GDM1 (cell line): ENCODE results near the gene USP36.

Source experiments
- DNase-seq: peaks from one replicate; lab custom pipeline; 2025; lab: John Stamatoyannopoulos, UW

Gene USP36

GRCh38 chr17:78838574-78839005, 2.0 kb downstream of the USP36 start:
- DNase-seq = no peak

DNA sequence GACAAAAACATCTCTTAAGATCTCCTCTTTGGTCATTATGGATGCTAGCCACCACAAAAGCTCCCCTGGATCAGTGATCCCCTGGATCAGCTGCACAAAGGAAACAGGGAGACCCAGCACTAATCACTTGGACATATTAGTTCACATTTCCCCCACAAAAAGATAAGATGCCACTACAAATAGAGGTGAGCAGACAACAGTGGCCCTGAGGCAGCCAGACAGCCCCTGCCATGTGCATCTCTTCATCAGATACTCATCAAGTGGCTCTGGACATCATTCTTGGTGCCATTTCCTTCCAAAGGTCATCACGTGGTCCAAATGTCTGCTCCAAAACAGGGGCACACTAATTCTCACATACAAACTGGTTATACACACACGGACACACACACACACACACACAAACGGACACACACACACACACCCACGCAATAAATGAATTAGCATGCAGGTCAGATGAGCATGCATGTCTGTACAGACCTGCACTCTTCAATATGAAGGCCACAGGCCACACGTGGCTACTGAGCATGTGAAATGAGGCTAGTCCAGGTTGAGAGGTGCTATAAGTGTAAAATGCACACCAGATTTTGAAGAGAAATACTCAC, 4.1 kb downstream of the USP36 start:
- DNase-seq = no peak

DNA sequence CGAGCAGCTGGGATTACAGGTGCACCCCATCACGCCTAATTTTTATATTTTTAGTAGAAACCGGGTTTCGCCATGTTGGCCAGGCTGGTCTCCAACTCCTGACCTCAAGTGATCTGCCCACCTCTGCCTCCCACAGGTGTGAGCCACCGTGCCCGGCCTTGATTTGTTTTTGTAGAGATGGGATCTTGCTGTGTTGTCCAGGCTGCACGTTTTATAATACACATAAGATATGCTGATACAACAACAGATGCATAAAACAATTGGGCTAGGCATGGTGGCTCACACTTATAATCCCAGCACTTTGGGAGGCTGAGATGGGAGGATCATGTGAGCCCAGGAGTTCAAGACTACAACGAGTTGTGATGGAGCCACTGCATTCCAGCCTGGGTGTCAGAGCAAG, 6.0 kb downstream of the USP36 start:
- DNase-seq = no peak

- no peak for DNase-seq
Measured at GRCh38 chr17:78832541-78832810, 8.1 kb downstream of the USP36 start.

DNA sequence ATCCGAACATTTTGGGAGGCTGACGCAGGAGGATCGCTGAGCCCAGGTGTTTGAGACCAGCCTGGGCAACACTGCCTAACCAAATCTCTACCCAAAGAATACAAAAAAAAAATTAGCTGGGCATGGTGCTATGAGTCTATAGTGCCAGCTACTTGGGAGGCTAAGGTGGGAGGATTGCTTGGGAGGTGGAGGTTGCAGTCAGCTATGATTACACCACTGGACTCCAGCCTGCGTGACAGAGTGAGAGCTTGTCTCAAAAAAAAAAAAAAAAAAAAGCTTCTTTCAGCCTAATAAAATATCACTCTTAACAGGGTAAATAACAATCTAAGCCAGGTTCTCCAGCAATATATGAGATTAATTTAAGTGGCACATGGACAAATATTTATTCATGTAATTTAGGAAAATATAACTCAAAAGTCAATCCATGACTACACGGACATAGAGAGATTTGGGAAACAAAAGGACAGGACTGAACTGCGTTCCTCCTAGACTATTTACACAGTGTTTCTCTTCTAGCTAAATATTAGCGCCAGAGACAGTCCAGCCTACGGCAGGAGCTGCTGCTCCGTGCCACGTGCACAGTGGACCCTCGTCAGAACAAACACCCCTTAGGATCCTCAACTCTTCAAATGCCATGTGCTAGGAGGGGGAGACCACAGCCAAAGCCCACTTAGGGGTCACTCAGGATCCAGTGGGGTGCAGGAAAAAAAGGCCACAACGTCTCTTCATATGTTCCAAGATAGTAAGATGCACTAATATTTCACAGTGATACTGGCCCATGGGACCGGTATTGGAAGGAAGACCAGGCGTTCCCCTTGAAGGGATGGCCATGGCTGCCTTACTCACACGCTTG, 8.7 kb downstream of the USP36 start:
- no peak for DNase-seq

- no peak for DNase-seq
Measured at GRCh38 chr17:78829477-78829876, 11.1 kb downstream of the USP36 start.

DNA sequence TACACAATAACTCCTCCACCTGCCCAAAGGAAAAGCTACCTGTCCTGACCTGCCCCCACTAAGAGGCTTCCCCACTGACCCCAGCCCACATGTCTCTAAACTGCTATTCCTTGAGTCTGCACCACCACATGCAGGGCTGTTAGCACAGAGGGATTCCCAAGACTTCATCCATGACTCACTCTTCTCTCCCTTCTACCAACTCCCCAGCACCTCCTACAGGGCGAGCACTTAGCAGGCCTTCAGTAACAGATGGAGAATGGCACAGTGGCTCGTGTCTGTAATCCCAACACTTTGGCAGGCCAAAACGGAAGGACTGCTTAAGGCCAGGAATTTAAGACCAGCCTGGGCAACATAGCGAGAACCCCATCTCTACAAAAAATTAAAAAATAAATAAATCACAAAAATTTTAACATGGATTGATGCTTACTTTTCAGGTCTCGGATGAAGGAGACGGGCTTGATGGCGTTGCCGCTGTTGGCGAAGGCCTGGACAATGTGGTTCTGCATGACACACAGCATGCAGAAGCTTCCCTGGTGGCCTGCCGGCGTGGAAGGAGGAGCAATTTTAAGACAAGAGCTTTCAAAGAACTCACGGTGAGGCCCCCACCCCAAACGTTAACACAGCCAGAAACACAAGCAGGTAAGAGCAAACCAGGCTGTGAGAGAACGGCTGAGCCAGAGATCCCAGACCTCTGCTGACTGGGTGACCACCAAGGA, 12.0 kb downstream of the USP36 start:
- DNase-seq = peak; percentile 49

DNA sequence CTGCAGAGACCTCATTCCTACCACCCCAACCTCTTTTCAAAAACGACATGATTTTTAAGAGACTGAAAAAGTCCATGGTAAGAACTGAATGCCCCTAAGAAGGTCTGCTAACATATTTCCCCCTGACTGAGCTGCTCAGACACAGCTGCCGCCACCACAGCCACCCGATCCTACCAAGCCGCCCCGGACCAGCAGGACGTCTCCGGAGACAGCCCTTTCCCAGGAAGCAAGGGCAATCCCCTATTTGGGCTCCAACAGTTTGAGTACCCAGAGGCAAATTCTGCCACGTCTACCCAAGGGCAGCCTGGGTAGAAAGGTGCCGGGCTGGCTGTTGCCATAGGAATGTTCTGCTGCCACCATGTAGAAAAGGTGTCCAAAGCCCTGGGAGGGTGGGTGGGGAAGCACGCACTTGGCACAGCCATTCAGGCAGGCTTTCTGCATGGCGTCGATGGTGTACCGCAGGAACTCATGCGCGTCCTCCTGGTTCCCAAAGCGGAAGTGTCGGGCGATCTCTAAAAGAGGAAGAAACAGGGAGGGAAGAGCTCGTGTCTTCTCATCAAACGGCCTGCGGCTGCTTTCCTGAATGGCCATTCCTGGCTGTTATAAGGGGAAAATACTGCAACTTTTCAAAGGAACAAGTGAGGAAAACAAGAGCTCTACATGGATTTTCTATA, 13.6 kb downstream of the USP36 start:
- peak; percentile 78 for DNase-seq

- DNase-seq = no peak
Measured at GRCh38 chr17:78826421-78826820, 14.2 kb downstream of the USP36 start.

DNA sequence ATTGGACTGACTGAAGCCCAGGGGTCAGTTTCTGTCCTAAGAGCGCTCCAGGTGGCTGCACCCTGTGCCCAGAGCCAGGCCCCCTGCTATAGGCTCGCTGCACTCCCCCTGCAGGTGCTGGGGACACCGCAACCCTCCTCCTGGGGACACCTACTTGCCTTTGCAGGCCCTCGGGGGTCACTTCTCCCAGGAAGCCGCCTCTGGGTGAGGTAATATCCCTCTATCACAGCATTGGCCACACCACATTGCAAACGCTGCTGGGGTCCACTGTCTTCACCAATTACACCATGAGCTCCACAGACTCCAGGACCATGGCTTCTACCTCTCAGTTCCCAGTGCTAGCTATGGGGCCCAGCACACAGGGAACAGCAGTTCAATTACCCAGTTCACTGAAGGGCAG, 14.9 kb downstream of the USP36 start:
- DNase-seq = no peak

GRCh38 chr17:78824240-78824639, 16.4 kb downstream of the USP36 start:
- DNase-seq = no peak

GRCh38 chr17:78823282-78824046, 17.1 kb downstream of the USP36 start:
- no peak for DNase-seq

DNA sequence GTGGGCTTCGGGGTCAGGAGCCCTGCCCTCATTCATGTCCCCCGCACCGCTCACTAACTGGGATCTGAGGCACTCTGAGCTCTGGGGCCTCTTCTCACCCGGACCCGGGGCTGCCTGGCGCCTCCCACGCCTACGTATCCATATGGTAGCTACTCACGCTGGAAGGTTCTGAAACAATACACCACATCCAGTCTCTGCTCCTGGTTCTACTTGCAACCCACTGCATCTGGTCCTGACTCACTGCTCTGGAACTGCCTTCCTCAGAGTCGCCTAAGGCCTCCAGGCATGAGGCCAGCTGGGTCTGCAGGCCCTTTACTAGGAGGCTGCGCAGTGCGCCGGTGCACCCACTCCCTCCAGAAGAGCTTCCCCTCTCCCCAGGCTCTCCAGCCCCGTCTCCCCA, 18.1 kb downstream of the USP36 start:
- DNase-seq = no peak

GRCh38 chr17:78821961-78822360, 18.7 kb downstream of the USP36 start:
- DNase-seq = no peak

- no peak for DNase-seq
Measured at GRCh38 chr17:78820841-78821240, 19.8 kb downstream of the USP36 start.

GRCh38 chr17:78819806-78820792, 20.5 kb downstream of the USP36 start:
- no peak for DNase-seq

GRCh38 chr17:78819402-78819801, 21.2 kb downstream of the USP36 start:
- DNase-seq = no peak

GRCh38 chr17:78818932-78819331, 21.7 kb downstream of the USP36 start:
- peak; percentile 86 for DNase-seq

DNA sequence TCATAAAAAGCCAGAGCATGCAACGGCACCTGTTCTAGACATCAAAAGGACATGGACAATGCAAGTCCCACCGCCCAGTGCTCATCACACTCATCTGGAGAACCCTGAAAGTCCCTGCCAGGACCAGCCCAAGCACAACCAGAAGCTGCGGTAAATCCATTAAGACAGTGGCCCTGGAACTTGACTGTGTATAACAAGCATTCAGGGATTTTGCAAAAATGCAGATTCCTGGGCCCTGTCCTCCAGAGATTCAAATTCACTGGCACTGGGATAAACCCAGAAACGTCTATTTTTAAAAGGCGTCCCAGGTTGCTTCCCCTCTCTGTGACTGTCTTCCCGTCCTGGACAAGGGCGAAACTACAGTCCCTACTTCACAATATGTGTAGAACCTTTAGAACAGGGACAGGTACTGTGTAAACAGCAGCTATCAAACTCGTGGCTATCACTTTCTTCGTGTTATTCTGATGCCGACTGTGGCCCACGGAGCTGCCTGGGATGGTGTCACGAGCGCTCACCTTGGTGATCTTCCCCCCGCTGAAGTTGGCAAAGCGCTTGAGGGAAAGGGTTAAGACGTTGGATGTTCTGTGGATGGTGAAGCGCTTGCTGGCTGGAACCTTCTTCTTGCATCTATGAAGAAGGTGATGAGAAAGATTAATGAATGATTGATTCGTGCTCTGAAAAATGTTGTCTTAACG, 22.3 kb downstream of the USP36 start:
- DNase-seq = no peak

DNA sequence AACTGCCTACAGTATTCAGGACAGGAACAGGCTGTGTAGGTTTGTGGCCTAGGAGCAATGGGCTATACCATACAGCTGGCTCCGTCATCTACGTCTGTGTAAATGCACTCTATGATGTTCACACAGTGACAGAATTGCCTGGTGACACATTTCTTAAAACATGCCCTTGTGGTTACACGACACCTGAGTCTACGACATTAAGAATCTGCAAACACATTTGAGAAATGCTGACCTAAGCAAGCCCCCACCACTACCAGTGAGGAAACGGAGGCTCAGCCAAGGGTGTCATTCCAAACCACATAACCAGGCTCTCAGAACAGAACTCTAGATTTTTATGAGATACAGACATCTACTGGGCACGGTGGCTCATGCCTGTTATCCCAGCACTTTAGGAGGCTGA, 23.5 kb downstream of the USP36 start:
- DNase-seq = no peak
